Transverse colon (tissue), 4 donors: ENCODE data around the gene FNDC3B. TPM values are rescaled to one million over a fixed set of nuclear protein-coding genes. Genes with fewer than 3 reads are reported as not detected.
A peak's percentile ranks its signal among the peaks of the same experiment; 100 is the strongest.

Source experiments
- DNase-seq: peaks from one replicate; pipeline ENCODE4 v3.0.0-alpha.2; 2019
- H3K27ac ChIP-seq, 4 donors: fragments of 200-600 bp; sonication (generic); 2 replicates each; pipeline ENCODE4 v1.5.1; 2016 to 2018; ENCODE audit warnings: inconsistent platforms in 4 of 4
- H3K27me3 ChIP-seq: fragments of 200-600 bp; sonication (generic); 2 replicates; pipeline ENCODE4 v1.5.1; 2017; ENCODE audit warnings: inconsistent platforms
- H3K36me3 ChIP-seq, 4 donors: fragments of 200-600 bp; sonication (generic); 2 replicates each; pipeline ENCODE4 v1.5.1; 2017 to 2019; ENCODE audit warnings: inconsistent platforms in 4 of 4
- H3K4me1 ChIP-seq, 4 donors: fragments of 200-600 bp; sonication (generic); 2 replicates each; pipeline ENCODE4 v1.5.1; 2017 to 2020; ENCODE audit warnings: inconsistent platforms in 4 of 4
- H3K4me3 ChIP-seq, 4 donors: fragments of 200-600 bp; sonication (generic); 1 replicate in 1 of 4; 2 replicates in 3 of 4; pipeline versions ENCODE4 v1.5.1 to v1.6.1; 2017 to 2019; ENCODE audit warnings: inconsistent platforms in 4 of 4
- H3K9me3 ChIP-seq, 2 donors: fragments of 200-600 bp; sonication (generic); 2 replicates each; pipeline ENCODE4 v1.5.1; 2017 to 2019; ENCODE audit warnings: inconsistent platforms in 2 of 2
- EP300 ChIP-seq: sonication (generic); formaldehyde crosslinking; IDR thresholded peaks from one replicate; pipeline ENCODE4 v1.6.1; 2017; ENCODE audit warnings: antibody characterized with exemption, low read depth
- POLR2A ChIP-seq: fragments of 450-650 bp; IDR thresholded peaks from one replicate; pipeline ENCODE4 v1.6.1; 2016; ENCODE audit warnings: antibody characterized with exemption, mild to moderate bottlenecking, moderate library complexity
- POLR2AphosphoS5 ChIP-seq, 3 donors: sonication (generic); formaldehyde crosslinking; IDR thresholded peaks; one replicate each; pipeline ENCODE4 v1.6.1; 2016; ENCODE audit warnings: antibody characterized with exemption in 3 of 3
- WGBS, 2 donors: methylation state at CpG; one replicate each; pipeline ENCODE4 v1.1.5; 2018; ENCODE audit warnings: low coverage in 1 of 2; 5-methylcytosine and 5-hydroxymethylcytosine counted together
- in situ Hi-C, 4 donors: fragments of 200-750 bp; cut with MboI; loops; one replicate each; pipeline versions ENCODE4 v1.15.0 to v1.15.1; 2017; ENCODE audit warnings: low sequenced_read_pairs in 3 of 4, low pct_ligation_motif_present in 1 of 4, low pct_unique_long_range_greater_than_20kb in 1 of 4
- intact Hi-C: fragments of 100-400 bp; cut with DNase I; formaldehyde crosslinking; loops from one replicate; pipeline ENCODE4 v1.15.1; 2023; ENCODE audit warnings: low total_unique reads
- total RNA-seq, 4 donors: library from RNA; depleted of rRNA; stranded (reverse); fragments of >200 nt; gene quantifications; one replicate each; pipeline ENCODE4 v1.1.0, GENCODE V29; 2016
- TF ChIP-seq, protein P1 (sequence below), 5 experiments: fragments of 200-600 bp in 3 of 5; fragments of 450-650 bp in 2 of 5; sonication (generic) in 3 of 5; IDR thresholded peaks; 1 replicate in 2 of 5; 2 replicates in 3 of 5; pipeline ENCODE4 v1.5.1; 2016 to 2017; ENCODE audit warnings: antibody characterized with exemption in 5 of 5, inconsistent platforms in 3 of 5, mild to moderate bottlenecking in 2 of 5, moderate library complexity in 1 of 5

FNDC3B gene
- total RNA-seq, 4 donors from 2014 or later, result 28.5 to 85.7 (median 44.5) TPM

DNA sequence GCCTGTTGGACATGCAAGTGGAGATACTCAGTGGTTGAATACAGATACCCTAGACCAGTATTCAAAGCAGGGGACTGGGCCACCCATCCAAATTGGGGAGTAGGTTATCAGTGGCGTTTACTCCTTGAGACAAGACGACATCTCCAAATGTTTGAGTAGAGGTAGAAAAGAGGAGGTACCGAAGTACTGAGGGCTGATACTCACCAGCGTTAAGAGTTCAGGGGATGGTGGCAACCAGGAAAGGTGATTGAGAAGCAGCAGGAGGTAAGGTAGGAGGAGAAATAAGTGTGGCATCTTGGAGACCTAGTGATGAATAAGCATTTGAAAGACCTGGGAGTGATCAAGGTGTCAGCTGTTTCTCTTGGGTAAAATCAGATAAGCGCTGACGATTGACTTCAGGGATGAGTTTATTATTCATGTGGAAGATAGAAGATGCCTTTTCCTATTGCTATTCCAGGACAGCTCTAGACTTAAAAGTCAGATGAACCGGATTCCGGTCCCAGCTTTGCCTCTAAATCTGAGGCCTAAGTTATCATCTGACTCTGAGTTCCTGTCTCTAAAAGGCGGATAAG lies 312.6 kb downstream of the FNDC3B start:
- in situ Hi-C loops (loop anchor here in 2 of 4 donors (25.0 kb wide), 1 partner anchor 310 kb away; no protein-coding TSS in a partner anchor), intact Hi-C loops (no loop called here)
- Histone ChIP-seq H3K9me3 (no peaks in the 10 kb centered on the region), H3K4me3 (no peak overlapping the region), H3K36me3 (peaks cover 0 to 37% (median 9%) of the 10 kb centered on the region in 4 donors), H3K27ac (no peak overlapping the region), H3K4me1 (peaks cover 0 to 11% (median 7%) of the 10 kb centered on the region in 4 donors), H3K27me3 (no peaks in the 10 kb centered on the region)
- TF ChIP-seq EP300, result no peak
- TF ChIP-seq, protein P1, sequence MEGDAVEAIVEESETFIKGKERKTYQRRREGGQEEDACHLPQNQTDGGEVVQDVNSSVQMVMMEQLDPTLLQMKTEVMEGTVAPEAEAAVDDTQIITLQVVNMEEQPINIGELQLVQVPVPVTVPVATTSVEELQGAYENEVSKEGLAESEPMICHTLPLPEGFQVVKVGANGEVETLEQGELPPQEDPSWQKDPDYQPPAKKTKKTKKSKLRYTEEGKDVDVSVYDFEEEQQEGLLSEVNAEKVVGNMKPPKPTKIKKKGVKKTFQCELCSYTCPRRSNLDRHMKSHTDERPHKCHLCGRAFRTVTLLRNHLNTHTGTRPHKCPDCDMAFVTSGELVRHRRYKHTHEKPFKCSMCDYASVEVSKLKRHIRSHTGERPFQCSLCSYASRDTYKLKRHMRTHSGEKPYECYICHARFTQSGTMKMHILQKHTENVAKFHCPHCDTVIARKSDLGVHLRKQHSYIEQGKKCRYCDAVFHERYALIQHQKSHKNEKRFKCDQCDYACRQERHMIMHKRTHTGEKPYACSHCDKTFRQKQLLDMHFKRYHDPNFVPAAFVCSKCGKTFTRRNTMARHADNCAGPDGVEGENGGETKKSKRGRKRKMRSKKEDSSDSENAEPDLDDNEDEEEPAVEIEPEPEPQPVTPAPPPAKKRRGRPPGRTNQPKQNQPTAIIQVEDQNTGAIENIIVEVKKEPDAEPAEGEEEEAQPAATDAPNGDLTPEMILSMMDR (IDR thresholded peaks at IDR 0.05), result no peak
- TF ChIP-seq POLR2AphosphoS5 (IDR thresholded peaks at IDR 0.05), result no peak
- TF ChIP-seq POLR2A, result no peak
- no peak for DNase-seq
- WGBS, 2 donors, result 89 to 96% methylated on average over 7 to 9 of the region's 9 CpGs

DNA sequence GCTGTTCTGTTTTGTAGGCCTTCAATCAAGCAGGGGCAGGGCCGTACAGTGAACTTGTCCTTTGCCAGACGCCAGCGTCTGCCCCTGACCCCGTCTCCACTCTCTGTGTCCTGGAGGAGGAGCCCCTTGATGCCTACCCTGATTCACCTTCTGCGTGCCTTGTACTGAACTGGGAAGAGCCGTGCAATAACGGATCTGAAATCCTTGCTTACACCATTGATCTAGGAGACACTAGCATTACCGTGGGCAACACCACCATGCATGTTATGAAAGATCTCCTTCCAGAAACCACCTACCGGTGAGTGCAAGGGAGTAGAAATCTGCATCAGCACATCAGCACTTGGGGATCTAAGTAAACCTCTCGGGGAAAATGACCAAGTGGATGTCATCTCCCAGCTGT lies 313.4 kb downstream of the FNDC3B start:
- Histone ChIP-seq H3K27ac (no peak overlapping the region), H3K27me3 (no peaks in the 10 kb centered on the region), H3K36me3 (peaks cover 0 to 29% (median 5%) of the 10 kb centered on the region in 4 donors), H3K4me3 (no peak overlapping the region), H3K4me1 (peaks cover 0 to 11% (median 7%) of the 10 kb centered on the region in 4 donors), H3K9me3 (no peaks in the 10 kb centered on the region)
- TF ChIP-seq, protein P1 (IDR thresholded peaks at IDR 0.05), result no peak
- DNase-seq, result no peak
- 91 to 97% methylated on average over 4 to 10 of the region's 10 CpGs for WGBS, 2 donors
- in situ Hi-C loops (loop anchor here in 2 of 4 donors (25.0 kb wide), 1 partner anchor 310 kb away; no protein-coding TSS in a partner anchor), intact Hi-C loops (no loop called here)

- no peak overlapping the region for H3K27ac ChIP-seq
- no peaks in the 10 kb centered on the region for H3K9me3 ChIP-seq
- intact Hi-C loops, result no loop called here
- H3K4me1 ChIP-seq, result peaks cover 0 to 11% (median 7%) of the 10 kb centered on the region in 4 donors
- no peak for DNase-seq
- H3K4me3 ChIP-seq, result no peak overlapping the region
- H3K36me3 ChIP-seq, result peaks cover 0 to 15% (median 5%) of the 10 kb centered on the region in 4 donors
- in situ Hi-C loops, result loop anchor here in 2 of 4 donors (25.0 kb wide), 1 partner anchor 307 kb away; no protein-coding TSS in a partner anchor
- TF ChIP-seq POLR2A, result no peak
- TF ChIP-seq POLR2AphosphoS5 (IDR thresholded peaks at IDR 0.05), result no peak
- no peak for TF ChIP-seq EP300
- TF ChIP-seq, protein P1 (IDR thresholded peaks at IDR 0.05), result no peak
- no peaks in the 10 kb centered on the region for H3K27me3 ChIP-seq
- 86 to 100% methylated on average over 2 to 3 of the region's 3 CpGs for WGBS, 2 donors
These were observed 315.6 kb downstream of the FNDC3B start for GRCh38 chr3:172354931-172355499.

DNA sequence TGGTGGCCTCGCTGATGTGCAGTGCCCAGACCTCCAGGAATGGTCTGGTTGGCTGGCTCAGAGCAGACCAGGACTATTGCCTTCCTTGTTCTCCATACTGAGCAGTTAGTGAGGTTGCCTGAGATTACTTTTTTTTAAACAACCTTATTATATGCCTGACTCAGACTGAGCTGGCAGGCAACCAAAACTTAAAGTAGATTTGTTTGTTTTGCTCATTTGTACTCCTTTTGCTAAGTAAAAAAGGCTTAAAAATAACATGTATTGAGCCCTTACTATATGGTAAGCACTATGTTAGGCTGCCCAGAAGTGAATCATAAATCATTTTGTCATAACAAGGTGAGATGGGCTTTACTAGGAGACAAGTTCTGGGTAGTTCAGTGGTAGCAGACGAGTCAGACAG lies 316.5 kb downstream of the FNDC3B start:
- Histone ChIP-seq H3K4me3 (no peak overlapping the region), H3K36me3 (peaks cover 0 to 18% (median 5%) of the 10 kb centered on the region in 4 donors), H3K4me1 (peaks cover 0 to 11% (median 7%) of the 10 kb centered on the region in 4 donors), H3K27ac (no peak overlapping the region), H3K27me3 (no peaks in the 10 kb centered on the region), H3K9me3 (no peaks in the 10 kb centered on the region)
- in situ Hi-C loops (loop anchor here in 2 of 4 donors (25.0 kb wide), 1 partner anchor 306 kb away; no protein-coding TSS in a partner anchor), intact Hi-C loops (no loop called here)
- WGBS, 2 donors, result 38 to 40% methylated on average over 2 of the region's 2 CpGs
- DNase-seq, result peak; percentile 24
- TF ChIP-seq EP300 (no peak), POLR2A (no peak), POLR2AphosphoS5 (IDR thresholded peaks at IDR 0.05) (no peak)
- TF ChIP-seq, protein P1 (IDR thresholded peaks at IDR 0.05), result no peak
